Osteocyte (in vitro differentiated cells): ENCODE results near the gene MMP24OS. TPM values are rescaled to one million over a fixed set of nuclear protein-coding genes. Genes with fewer than 3 reads are reported as not detected.

Experiments used
- DNase-seq: peaks from one replicate; pipeline ENCODE4 v3.0.0; 2021; ENCODE audit warnings: mixed read lengths; ENCODE audit not compliant: unreplicated experiment; ENCODE audit errors: extremely low spot score
- H3K27ac Mint-ChIP-seq: one replicate; pipeline ENCODE4 v1.8.0; 2021; ENCODE audit warnings: mild to moderate bottlenecking, mixed read lengths; ENCODE audit not compliant: unreplicated experiment
- H3K27me3 Mint-ChIP-seq: one replicate; pipeline ENCODE4 v1.8.0; 2021; ENCODE audit warnings: mixed read lengths; ENCODE audit not compliant: unreplicated experiment
- H3K36me3 Mint-ChIP-seq: one replicate; pipeline ENCODE4 v1.8.0; 2021; ENCODE audit warnings: mixed read lengths; ENCODE audit not compliant: unreplicated experiment
- H3K4me1 Mint-ChIP-seq: one replicate; pipeline ENCODE4 v1.8.0; 2021; ENCODE audit warnings: mixed read lengths; ENCODE audit not compliant: unreplicated experiment
- H3K4me3 Mint-ChIP-seq: one replicate; pipeline ENCODE4 v1.8.0; 2021; ENCODE audit warnings: mild to moderate bottlenecking, moderate library complexity, mixed read lengths; ENCODE audit not compliant: unreplicated experiment
- H3K9me3 Mint-ChIP-seq: one replicate; pipeline ENCODE4 v1.8.0; 2021; ENCODE audit warnings: mixed read lengths; ENCODE audit not compliant: unreplicated experiment
- total RNA-seq: library from RNA; stranded (reverse); gene quantifications from 2 replicates; pipeline ENCODE4 v1.2.1, GENCODE V29; 2021
- TF ChIP-seq, protein P1 (sequence below): fragments of 200-600 bp; sonication (generic); IDR thresholded peaks from 2 replicates; pipeline ENCODE4 v1.5.0; 2021; ENCODE audit warnings: antibody characterized with exemption, mild to moderate bottlenecking, moderate library complexity

Gene MMP24OS
- total RNA-seq, 1 donor from 2014 or later: 120 TPM

DNA sequence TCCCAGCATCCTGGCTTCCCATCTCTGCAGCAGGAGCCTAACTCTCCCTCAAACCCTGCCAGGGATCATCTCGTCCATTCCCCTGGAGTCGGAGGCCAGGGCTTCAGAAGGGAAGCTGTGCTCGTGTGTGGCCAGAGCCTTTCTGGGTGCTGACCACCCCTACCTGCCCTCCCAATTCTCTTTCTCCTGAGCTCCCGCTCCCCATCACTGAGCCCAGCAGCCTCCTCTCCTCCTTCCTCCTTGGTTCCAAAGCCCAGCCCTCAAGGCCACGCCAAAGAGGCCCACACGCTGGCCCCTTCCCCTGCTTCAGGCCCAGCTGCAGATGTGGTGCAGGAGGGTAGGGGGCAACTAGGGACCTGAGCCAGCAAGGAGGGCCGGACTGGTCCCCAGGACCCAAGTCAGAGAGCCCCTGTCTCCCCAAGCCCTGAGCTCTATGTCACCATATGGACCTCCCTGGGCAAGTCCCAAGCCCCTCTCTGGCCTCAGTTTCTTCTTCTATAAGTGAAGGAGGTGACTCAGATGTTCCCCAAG, 13.0 kb upstream of the MMP24OS start:
- H3K27me3 Mint-ChIP-seq: no peaks in the 10 kb centered on the region
- peaks cover 1% of the 10 kb centered on the region for H3K4me1 Mint-ChIP-seq
- H3K4me3 Mint-ChIP-seq: no peak overlapping the region
- no peak overlapping the region for H3K27ac Mint-ChIP-seq
- DNase-seq: no peak
- no peaks in the 10 kb centered on the region for H3K9me3 Mint-ChIP-seq
- no peaks in the 10 kb centered on the region for H3K36me3 Mint-ChIP-seq
- TF ChIP-seq, protein P1, sequence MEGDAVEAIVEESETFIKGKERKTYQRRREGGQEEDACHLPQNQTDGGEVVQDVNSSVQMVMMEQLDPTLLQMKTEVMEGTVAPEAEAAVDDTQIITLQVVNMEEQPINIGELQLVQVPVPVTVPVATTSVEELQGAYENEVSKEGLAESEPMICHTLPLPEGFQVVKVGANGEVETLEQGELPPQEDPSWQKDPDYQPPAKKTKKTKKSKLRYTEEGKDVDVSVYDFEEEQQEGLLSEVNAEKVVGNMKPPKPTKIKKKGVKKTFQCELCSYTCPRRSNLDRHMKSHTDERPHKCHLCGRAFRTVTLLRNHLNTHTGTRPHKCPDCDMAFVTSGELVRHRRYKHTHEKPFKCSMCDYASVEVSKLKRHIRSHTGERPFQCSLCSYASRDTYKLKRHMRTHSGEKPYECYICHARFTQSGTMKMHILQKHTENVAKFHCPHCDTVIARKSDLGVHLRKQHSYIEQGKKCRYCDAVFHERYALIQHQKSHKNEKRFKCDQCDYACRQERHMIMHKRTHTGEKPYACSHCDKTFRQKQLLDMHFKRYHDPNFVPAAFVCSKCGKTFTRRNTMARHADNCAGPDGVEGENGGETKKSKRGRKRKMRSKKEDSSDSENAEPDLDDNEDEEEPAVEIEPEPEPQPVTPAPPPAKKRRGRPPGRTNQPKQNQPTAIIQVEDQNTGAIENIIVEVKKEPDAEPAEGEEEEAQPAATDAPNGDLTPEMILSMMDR: no peak

DNA sequence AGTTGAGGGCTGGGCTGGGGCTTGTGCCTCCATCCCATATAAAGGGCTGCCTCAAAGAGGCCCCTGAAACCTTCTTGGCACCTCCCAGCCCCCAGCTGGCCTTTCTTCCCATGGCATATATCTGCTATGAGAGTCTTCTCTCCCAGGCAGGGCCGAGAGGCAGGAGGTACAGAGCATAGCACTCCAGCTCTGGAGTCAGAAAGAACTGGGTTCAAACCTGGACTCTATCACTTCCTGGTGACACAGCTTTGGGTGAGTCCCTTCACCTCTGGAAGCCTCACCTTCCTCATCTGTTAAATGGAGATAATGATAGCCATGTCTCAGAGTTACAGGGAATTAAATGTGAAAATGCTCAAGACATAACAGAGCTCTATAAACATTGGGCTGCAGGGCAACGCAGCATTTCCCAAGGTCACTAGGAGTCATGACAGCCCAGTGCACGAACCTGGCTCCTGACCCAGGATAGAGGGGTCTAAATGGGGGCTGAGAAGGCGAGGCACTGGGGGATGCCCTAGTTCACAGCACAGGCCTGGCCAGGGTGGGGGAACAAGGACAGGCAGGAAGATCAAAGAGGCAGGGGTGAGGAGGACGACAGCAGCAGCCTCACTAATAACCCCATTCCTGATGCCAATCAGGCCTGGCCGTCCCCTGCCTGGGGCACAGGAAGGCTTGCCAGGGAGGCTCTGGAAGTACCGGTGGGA, 12.4 kb upstream of the MMP24OS start:
- Mint-ChIP-seq H3K27ac (no peak overlapping the region), H3K4me3 (no peak overlapping the region)

DNA sequence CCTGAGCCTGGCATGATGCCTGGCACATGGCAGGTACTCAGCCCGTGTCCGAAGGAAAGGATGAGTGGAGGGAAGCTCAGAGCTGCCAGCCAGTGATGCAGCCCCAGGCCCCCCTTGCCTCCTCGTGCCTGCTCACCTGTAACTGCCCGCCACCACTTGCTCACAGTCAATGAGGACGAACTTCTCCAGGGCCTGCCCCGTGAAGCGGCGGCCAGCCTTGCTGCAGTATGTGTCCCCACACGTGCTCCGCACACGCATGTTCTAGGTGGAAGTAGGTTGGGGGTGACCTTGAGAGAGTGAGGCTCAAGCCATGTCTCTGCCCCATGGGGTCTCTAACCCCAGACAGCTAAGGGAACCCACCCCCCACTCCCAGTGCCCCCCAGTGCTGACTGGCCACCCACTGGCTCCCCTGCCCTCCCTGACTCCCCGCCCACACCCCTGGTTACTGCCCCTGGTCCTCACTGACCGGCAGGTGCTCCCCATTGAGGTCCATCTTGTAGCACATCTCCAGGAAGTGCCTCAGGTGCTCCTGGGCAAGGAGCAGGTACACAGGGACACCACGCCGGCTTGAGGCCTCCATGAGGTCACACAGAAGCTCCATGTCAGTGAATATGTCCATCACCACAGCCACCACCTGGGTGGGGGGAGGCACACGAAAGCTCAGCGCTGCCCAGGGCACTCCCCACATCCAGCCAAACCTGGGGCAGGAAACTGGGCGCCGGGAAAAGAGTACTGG, 10.6 kb upstream of the MMP24OS start:
- TF ChIP-seq, protein P1: no peak
- Mint-ChIP-seq H3K9me3 (no peaks in the 10 kb centered on the region), H3K4me1 (peaks cover 17% of the 10 kb centered on the region)

More for the DNA sequence above, 12.4 kb upstream of the MMP24OS start:
- no peak for DNase-seq
- TF ChIP-seq, protein P1: no peak
- H3K36me3 Mint-ChIP-seq: no peaks in the 10 kb centered on the region
- H3K4me1 Mint-ChIP-seq: peaks cover 7% of the 10 kb centered on the region
- H3K9me3 Mint-ChIP-seq: no peaks in the 10 kb centered on the region
- H3K27me3 Mint-ChIP-seq: no peaks in the 10 kb centered on the region

DNA sequence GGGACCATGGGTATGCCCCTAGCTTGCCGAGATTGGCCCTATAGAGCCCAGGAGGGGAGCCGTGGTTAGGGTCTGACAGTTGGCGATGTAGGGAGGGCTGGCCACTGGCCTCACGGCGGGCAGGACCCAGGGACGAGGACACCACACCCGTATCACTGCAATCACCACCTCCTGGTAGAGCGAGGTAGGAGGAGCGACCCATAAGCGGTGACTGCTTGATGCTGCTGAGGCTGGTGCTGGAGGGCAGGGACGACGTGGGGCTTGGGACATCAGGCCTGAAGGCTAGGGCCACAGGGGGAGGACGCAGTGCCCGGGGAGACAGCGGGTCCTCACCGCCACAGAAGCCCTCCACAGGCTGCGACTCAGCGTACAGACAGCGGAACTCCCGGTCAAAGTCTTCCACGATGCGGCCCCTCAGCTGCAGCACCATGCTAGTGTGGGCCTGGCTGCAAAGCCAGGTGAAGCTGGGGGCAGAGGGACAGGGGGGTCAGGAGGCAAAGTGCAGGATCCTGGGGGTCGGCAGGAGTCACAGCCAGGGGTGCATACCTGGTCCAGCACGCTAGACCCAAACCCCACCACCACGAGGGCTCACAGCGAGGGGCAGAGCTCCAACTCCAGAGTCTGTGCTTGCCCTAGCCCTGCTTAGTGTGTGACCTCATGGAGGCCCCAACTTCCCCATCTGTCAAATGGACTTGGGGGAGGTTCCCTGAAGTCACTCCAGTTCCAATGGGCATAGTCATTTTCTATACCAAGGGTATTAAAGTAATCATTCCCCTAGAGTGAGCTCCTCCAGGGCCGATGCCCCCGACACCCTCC, 9.8 kb upstream of the MMP24OS start:
- Mint-ChIP-seq H3K4me3 (no peak overlapping the region), H3K27ac (no peak overlapping the region), H3K27me3 (no peaks in the 10 kb centered on the region), H3K36me3 (no peaks in the 10 kb centered on the region), H3K4me1 (peaks cover 21% of the 10 kb centered on the region), H3K9me3 (no peaks in the 10 kb centered on the region)
- TF ChIP-seq, protein P1: no peak
- DNase-seq: no peak

More for the DNA sequence above, 10.6 kb upstream of the MMP24OS start:
- Mint-ChIP-seq H3K27ac (no peak overlapping the region), H3K36me3 (no peaks in the 10 kb centered on the region), H3K4me3 (no peak overlapping the region), H3K27me3 (no peaks in the 10 kb centered on the region)
- DNase-seq: no peak
